Measurements from ENCODE around the gene HOXB1. TPM values are rescaled to one million over a fixed set of nuclear protein-coding genes. Genes with fewer than 3 reads are reported as not detected.

Gene HOXB1
- total and polyA plus RNA-seq, 4 donors, result not detected

- H3K4me3 ChIP-seq (ENCODE audit: low read depth in 1 of 3, low read length in 3 of 3), result no peak overlapping the region
- WGBS, result 53% methylated on average over 37 of the region's 37 CpGs
- no peak overlapping the region for H3K27ac ChIP-seq (ENCODE audit: low read depth in 1 of 2, low read length in 2 of 2)
- H3K36me3 ChIP-seq (ENCODE audit: control insufficient read depth in 4 of 4, insufficient read depth in 3 of 4, low read depth in 1 of 4, low read length in 3 of 4), result no peaks in the 10 kb centered on the region
- H3K9ac ChIP-seq (ENCODE audit: low read depth in 1 of 2, low read length in 2 of 2), result no peak overlapping the region
- TF ChIP-seq FOXA2 (IDR thresholded peaks at IDR 0.05), result no peak
- TF ChIP-seq, protein P1, sequence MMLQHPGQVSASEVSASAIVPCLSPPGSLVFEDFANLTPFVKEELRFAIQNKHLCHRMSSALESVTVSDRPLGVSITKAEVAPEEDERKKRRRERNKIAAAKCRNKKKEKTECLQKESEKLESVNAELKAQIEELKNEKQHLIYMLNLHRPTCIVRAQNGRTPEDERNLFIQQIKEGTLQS (IDR thresholded peaks at IDR 0.05), result no peak
- no peak for TF ChIP-seq HNF4A (conservative IDR thresholded peaks at IDR 0.05)
- no peak for TF ChIP-seq NR2F2 (IDR thresholded peaks at IDR 0.05)
- TF ChIP-seq SP1 (IDR thresholded peaks at IDR 0.05), result no peak
- no peak for TF ChIP-seq TAF1 (conservative IDR thresholded peaks at IDR 0.05)
- TF ChIP-seq RAD21 (IDR thresholded peaks at IDR 0.05), result no peak
- TF ChIP-seq HNF4G (IDR thresholded peaks at IDR 0.05), result no peak
- TF ChIP-seq EGR1 (IDR thresholded peaks at IDR 0.05; ENCODE audit: low read depth in 2 of 2), result no peak
- TF ChIP-seq JUND (IDR thresholded peaks at IDR 0.05), result no peak
- no peak for TF ChIP-seq CTCF (IDR thresholded peaks at IDR 0.05; ENCODE audit: low read depth, low read length, missing input control)
- no peak for TF ChIP-seq RXRA (IDR thresholded peaks at IDR 0.05)
- no peak for TF ChIP-seq YY1 (IDR thresholded peaks at IDR 0.05)
- TF ChIP-seq, protein P2, sequence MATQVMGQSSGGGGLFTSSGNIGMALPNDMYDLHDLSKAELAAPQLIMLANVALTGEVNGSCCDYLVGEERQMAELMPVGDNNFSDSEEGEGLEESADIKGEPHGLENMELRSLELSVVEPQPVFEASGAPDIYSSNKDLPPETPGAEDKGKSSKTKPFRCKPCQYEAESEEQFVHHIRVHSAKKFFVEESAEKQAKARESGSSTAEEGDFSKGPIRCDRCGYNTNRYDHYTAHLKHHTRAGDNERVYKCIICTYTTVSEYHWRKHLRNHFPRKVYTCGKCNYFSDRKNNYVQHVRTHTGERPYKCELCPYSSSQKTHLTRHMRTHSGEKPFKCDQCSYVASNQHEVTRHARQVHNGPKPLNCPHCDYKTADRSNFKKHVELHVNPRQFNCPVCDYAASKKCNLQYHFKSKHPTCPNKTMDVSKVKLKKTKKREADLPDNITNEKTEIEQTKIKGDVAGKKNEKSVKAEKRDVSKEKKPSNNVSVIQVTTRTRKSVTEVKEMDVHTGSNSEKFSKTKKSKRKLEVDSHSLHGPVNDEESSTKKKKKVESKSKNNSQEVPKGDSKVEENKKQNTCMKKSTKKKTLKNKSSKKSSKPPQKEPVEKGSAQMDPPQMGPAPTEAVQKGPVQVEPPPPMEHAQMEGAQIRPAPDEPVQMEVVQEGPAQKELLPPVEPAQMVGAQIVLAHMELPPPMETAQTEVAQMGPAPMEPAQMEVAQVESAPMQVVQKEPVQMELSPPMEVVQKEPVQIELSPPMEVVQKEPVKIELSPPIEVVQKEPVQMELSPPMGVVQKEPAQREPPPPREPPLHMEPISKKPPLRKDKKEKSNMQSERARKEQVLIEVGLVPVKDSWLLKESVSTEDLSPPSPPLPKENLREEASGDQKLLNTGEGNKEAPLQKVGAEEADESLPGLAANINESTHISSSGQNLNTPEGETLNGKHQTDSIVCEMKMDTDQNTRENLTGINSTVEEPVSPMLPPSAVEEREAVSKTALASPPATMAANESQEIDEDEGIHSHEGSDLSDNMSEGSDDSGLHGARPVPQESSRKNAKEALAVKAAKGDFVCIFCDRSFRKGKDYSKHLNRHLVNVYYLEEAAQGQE (IDR thresholded peaks at IDR 0.05), result no peak
- TF ChIP-seq, protein P3, sequence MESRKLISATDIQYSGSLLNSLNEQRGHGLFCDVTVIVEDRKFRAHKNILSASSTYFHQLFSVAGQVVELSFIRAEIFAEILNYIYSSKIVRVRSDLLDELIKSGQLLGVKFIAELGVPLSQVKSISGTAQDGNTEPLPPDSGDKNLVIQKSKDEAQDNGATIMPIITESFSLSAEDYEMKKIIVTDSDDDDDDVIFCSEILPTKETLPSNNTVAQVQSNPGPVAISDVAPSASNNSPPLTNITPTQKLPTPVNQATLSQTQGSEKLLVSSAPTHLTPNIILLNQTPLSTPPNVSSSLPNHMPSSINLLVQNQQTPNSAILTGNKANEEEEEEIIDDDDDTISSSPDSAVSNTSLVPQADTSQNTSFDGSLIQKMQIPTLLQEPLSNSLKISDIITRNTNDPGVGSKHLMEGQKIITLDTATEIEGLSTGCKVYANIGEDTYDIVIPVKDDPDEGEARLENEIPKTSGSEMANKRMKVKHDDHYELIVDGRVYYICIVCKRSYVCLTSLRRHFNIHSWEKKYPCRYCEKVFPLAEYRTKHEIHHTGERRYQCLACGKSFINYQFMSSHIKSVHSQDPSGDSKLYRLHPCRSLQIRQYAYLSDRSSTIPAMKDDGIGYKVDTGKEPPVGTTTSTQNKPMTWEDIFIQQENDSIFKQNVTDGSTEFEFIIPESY (IDR thresholded peaks at IDR 0.05), result no peak
- no peak for TF ChIP-seq GABPA (IDR thresholded peaks at IDR 0.05 in 1 of 2, conservative IDR thresholded peaks at IDR 0.05 in 1 of 2)
- no peak for TF ChIP-seq MAX (IDR thresholded peaks at IDR 0.05)
- TF ChIP-seq FOXA1 (IDR thresholded peaks at IDR 0.05), result no peak
- peaks cover 0 to 14% (median 4%) of the 10 kb centered on the region in 4 donors for H3K27me3 ChIP-seq (ENCODE audit: control insufficient read depth in 4 of 4, insufficient read depth in 4 of 4, low read length in 3 of 4)
- no peaks in the 10 kb centered on the region for H3K4me1 ChIP-seq (ENCODE audit: control insufficient read depth in 4 of 4, insufficient read depth in 4 of 4, low read length in 3 of 4)
- DNase-seq (ENCODE audit: low spot score), result no peak
- no peaks in the 10 kb centered on the region for H3K9me3 ChIP-seq (ENCODE audit: control insufficient read depth in 4 of 4, low read length in 3 of 4)
Observed at GRCh38 chr17:48530208-48530886, 464 bp downstream of the HOXB1 start.
